Ascending aorta (tissue), 2 donors: Measurements from ENCODE around the gene ASPM. TPM values are rescaled to one million over a fixed set of nuclear protein-coding genes. Genes with fewer than 3 reads are reported as not detected.

ENCODE experiments used
- DNase-seq, 2 donors: peaks; one replicate each; pipeline ENCODE4 v3.0.0-alpha.2; 2019; ENCODE audit warnings: low spot score in 2 of 2
- H3K27ac ChIP-seq, 2 donors: fragments of 200-600 bp; sonication (generic); one replicate each; pipeline ENCODE4 v1.5.1; 2016 to 2017; ENCODE audit warnings: mild to moderate bottlenecking in 1 of 2
- H3K27me3 ChIP-seq: fragments of 200-600 bp; sonication (generic); one replicate; pipeline ENCODE4 v1.5.1; 2017
- H3K36me3 ChIP-seq, 2 donors: fragments of 200-600 bp; sonication (generic); one replicate each; pipeline ENCODE4 v1.5.1; 2016
- H3K4me1 ChIP-seq, 2 donors: fragments of 200-600 bp; sonication (generic); one replicate each; pipeline ENCODE4 v1.5.1; 2016 to 2017; ENCODE audit warnings: mild to moderate bottlenecking in 1 of 2
- H3K4me3 ChIP-seq, 2 donors: fragments of 200-600 bp; sonication (generic); one replicate each; pipeline ENCODE4 v1.5.1; 2016 to 2017; ENCODE audit warnings: mild to moderate bottlenecking in 1 of 2
- H3K9me3 ChIP-seq, 2 donors: fragments of 200-600 bp; sonication (generic); one replicate each; pipeline ENCODE4 v1.5.1; 2016
- CTCF ChIP-seq, 3 experiments: fragments of 200-600 bp in 2 of 3; fragments of 450-650 bp in 1 of 3; sonication (generic) in 2 of 3; IDR thresholded peaks; one replicate each; pipeline ENCODE4 v1.5.1; 2016 to 2019; ENCODE audit warnings: antibody characterized with exemption in 3 of 3, mild to moderate bottlenecking in 1 of 3, moderate library complexity in 1 of 3
- intact Hi-C: fragments of 100-400 bp; cut with DNase I; formaldehyde crosslinking; loops from one replicate; pipeline ENCODE4 v1.15.1; 2023
- total RNA-seq: library from RNA; depleted of rRNA; stranded (reverse); fragments of >200 nt; gene quantifications from one replicate; pipeline ENCODE4 v1.1.0, GENCODE V29; 2016

The ASPM gene
- total RNA-seq, 1 donor from 2014 or later, result not detected

GRCh38 chr1:197150336-197151005 lies 4.0 kb upstream of the ASPM start:
- DNase-seq, result no peak
- Histone ChIP-seq H3K4me1 (peaks cover 0 to 5% of the 10 kb centered on the region in 2 donors), H3K4me3 (no peak overlapping the region), H3K9me3 (no peaks in the 10 kb centered on the region), H3K36me3 (no peaks in the 10 kb centered on the region), H3K27ac (no peak overlapping the region), H3K27me3 (no peaks in the 10 kb centered on the region)
- intact Hi-C loops, result no loop called here
- TF ChIP-seq CTCF (IDR thresholded peaks at IDR 0.05), result no peak

- H3K27me3 ChIP-seq, result no peaks in the 10 kb centered on the region
- H3K9me3 ChIP-seq, result no peaks in the 10 kb centered on the region
- no peak for DNase-seq
- intact Hi-C loops, result no loop called here
- no peak overlapping the region for H3K27ac ChIP-seq
- no peaks in the 10 kb centered on the region for H3K36me3 ChIP-seq
- no peak overlapping the region for H3K4me3 ChIP-seq
- TF ChIP-seq CTCF (IDR thresholded peaks at IDR 0.05), result no peak
- H3K4me1 ChIP-seq, result peaks cover 0 to 5% of the 10 kb centered on the region in 2 donors
These were observed 2.9 kb upstream of the ASPM start for GRCh38 chr1:197149340-197149739.

- intact Hi-C loops, result no loop called here
- Histone ChIP-seq H3K4me3 (peak overlapping the region; percentile 69 to 82), H3K36me3 (no peaks in the 10 kb centered on the region), H3K4me1 (peaks cover 0 to 5% of the 10 kb centered on the region in 2 donors), H3K27me3 (no peaks in the 10 kb centered on the region), H3K9me3 (no peaks in the 10 kb centered on the region), H3K27ac (no peak overlapping the region)
- TF ChIP-seq CTCF (IDR thresholded peaks at IDR 0.05), result no peak
- DNase-seq, result no peak
These were observed 934 bp downstream of the ASPM start for GRCh38 chr1:197145446-197146024.

- Histone ChIP-seq H3K27ac (no peak overlapping the region), H3K4me1 (peaks cover 0 to 5% of the 10 kb centered on the region in 2 donors), H3K27me3 (no peaks in the 10 kb centered on the region), H3K36me3 (no peaks in the 10 kb centered on the region), H3K9me3 (no peaks in the 10 kb centered on the region), H3K4me3 (no peak overlapping the region)
- DNase-seq, result no peak
- no peak for TF ChIP-seq CTCF (IDR thresholded peaks at IDR 0.05)
- intact Hi-C loops, result no loop called here
These were observed 1.7 kb downstream of the ASPM start for GRCh38 chr1:197144570-197145325.

- H3K27ac ChIP-seq, result no peak overlapping the region
- intact Hi-C loops, result no loop called here
- no peaks in the 10 kb centered on the region for H3K27me3 ChIP-seq
- TF ChIP-seq CTCF (IDR thresholded peaks at IDR 0.05), result no peak
- peaks cover 0 to 5% of the 10 kb centered on the region in 2 donors for H3K4me1 ChIP-seq
- no peak overlapping the region for H3K4me3 ChIP-seq
- DNase-seq, result no peak
- H3K9me3 ChIP-seq, result no peaks in the 10 kb centered on the region
- no peaks in the 10 kb centered on the region for H3K36me3 ChIP-seq
These were observed 3.2 kb downstream of the ASPM start for GRCh38 chr1:197143276-197143675.
